GM23338 (cell line): ENCODE data around the gene CHN2. TPM values are rescaled to one million over a fixed set of nuclear protein-coding genes. Genes with fewer than 3 reads are reported as not detected.

ENCODE experiments used
- ATAC-seq: fragments of 200-7000 bp; cut with Tn5 transposase; 3 replicates; pipeline ENCODE4 v1.9.1; 2020
- DNase-seq: peaks from one replicate; pipeline ENCODE4 v3.0.0-alpha.2; 2015; ENCODE audit warnings: low spot score
- H2AFZ ChIP-seq: fragments of 200-600 bp; sonication (generic); 2 replicates; pipeline ENCODE4 v1.8.0; 2016; ENCODE audit warnings: antibody characterized with exemption, mild to moderate bottlenecking, moderate library complexity
- H3F3A ChIP-seq: fragments of 200-600 bp; sonication (generic); replicated peaks from 2 replicates; pipeline ENCODE4 v1.8.0; 2017; ENCODE audit warnings: antibody characterized with exemption, mixed run types, low read depth
- H3K27ac ChIP-seq: fragments of 200-600 bp; sonication (generic); 2 replicates; pipeline ENCODE4 v1.6.1; 2016; ENCODE audit warnings: low read depth
- H3K27me3 ChIP-seq: fragments of 200-600 bp; sonication (generic); 2 replicates; pipeline ENCODE4 v1.8.0; 2016; ENCODE audit warnings: mild to moderate bottlenecking, mixed run types, moderate library complexity; ENCODE audit not compliant: insufficient read depth
- H3K36me3 ChIP-seq: fragments of 200-600 bp; sonication (generic); 2 replicates; pipeline ENCODE4 v1.8.0; 2016; ENCODE audit warnings: mild to moderate bottlenecking; ENCODE audit not compliant: insufficient read depth
- H3K4me1 ChIP-seq: fragments of 200-600 bp; sonication (generic); 2 replicates; pipeline ENCODE4 v1.8.0; 2016; ENCODE audit warnings: mild to moderate bottlenecking, moderate library complexity; ENCODE audit not compliant: insufficient read depth
- H3K4me2 ChIP-seq: fragments of 200-600 bp; sonication (generic); 2 replicates; pipeline ENCODE4 v1.7.1; 2017; ENCODE audit warnings: mixed run types
- H3K4me3 ChIP-seq: fragments of 200-600 bp; sonication (generic); 2 replicates; pipeline ENCODE4 v1.6.1; 2016; ENCODE audit warnings: mixed run types
- H3K79me2 ChIP-seq: fragments of 200-600 bp; sonication (generic); replicated peaks from 2 replicates; pipeline ENCODE4 v1.8.0; 2017; ENCODE audit warnings: mild to moderate bottlenecking; ENCODE audit not compliant: insufficient read depth
- H3K9me2 ChIP-seq: fragments of 200-600 bp; sonication (generic); 2 replicates; pipeline ENCODE4 v1.8.0; 2017; ENCODE audit not compliant: insufficient read depth
- H4K20me1 ChIP-seq: fragments of 200-600 bp; sonication (generic); replicated peaks from 2 replicates; pipeline ENCODE4 v1.8.0; 2017; ENCODE audit warnings: mild to moderate bottlenecking; ENCODE audit not compliant: insufficient read depth
- H3K27ac Mint-ChIP-seq: 2 replicates; pipeline ENCODE4 v1.8.0; 2020; ENCODE audit warnings: inconsistent platforms, mild to moderate bottlenecking, moderate library complexity, mixed read lengths
- H3K27me3 Mint-ChIP-seq: 3 replicates; pipeline ENCODE4 v1.8.0; 2022; ENCODE audit warnings: low read depth, mild to moderate bottlenecking, moderate library complexity, mixed read lengths, inconsistent platforms; ENCODE audit not compliant: insufficient read depth, poor library complexity
- H3K36me3 Mint-ChIP-seq: 3 replicates; pipeline ENCODE4 v1.8.0; 2021; ENCODE audit warnings: low read depth, mild to moderate bottlenecking, inconsistent platforms, moderate library complexity, mixed read lengths
- H3K4me1 Mint-ChIP-seq: 3 replicates; pipeline ENCODE4 v1.8.0; 2020; ENCODE audit warnings: mild to moderate bottlenecking, inconsistent platforms, mixed read lengths
- H3K4me3 Mint-ChIP-seq: 3 replicates; pipeline ENCODE4 v1.8.0; 2021; ENCODE audit warnings: moderate library complexity, mild to moderate bottlenecking, inconsistent platforms, mixed read lengths
- H3K9me3 Mint-ChIP-seq: 3 replicates; pipeline ENCODE4 v1.8.0; 2020; ENCODE audit warnings: moderate library complexity, mild to moderate bottlenecking, inconsistent platforms, mixed read lengths
- CTCF ChIP-seq, 2 experiments: fragments of 200-600 bp in 1 of 2; sonication (generic) in 1 of 2; conservative IDR thresholded peaks; 2 replicates each; pipeline versions ENCODE4 v1.5.1 to v1.6.1; 2016 to 2017; ENCODE audit warnings: antibody characterized with exemption in 2 of 2, low read depth in 2 of 2, mild to moderate bottlenecking in 2 of 2, moderate library complexity in 1 of 2
- EZH2 ChIP-seq: fragments of 200-600 bp; sonication (generic); IDR thresholded peaks from one replicate; pipeline ENCODE4 v1.8.0; 2017; ENCODE audit warnings: antibody characterized with exemption, mild to moderate bottlenecking, low read depth; ENCODE audit not compliant: unreplicated experiment
- EZH2phosphoT487 ChIP-seq: fragments of 200-600 bp; sonication (generic); IDR thresholded peaks from one replicate; pipeline ENCODE4 v1.8.1; 2018; ENCODE audit warnings: antibody characterized with exemption; ENCODE audit not compliant: unreplicated experiment
- NANOG ChIP-seq: IDR thresholded peaks from 2 replicates; pipeline ENCODE4 v1.6.1; 2016; ENCODE audit warnings: antibody characterized with exemption, borderline replicate concordance
- POLR2AphosphoS5 ChIP-seq: IDR thresholded peaks from 2 replicates; pipeline ENCODE4 v1.6.1; 2016; ENCODE audit warnings: antibody characterized with exemption, low read depth
- REST ChIP-seq: IDR thresholded peaks from one replicate; pipeline ENCODE4 v1.6.1; 2018; ENCODE audit warnings: antibody characterized with exemption; ENCODE audit not compliant: unreplicated experiment
- STAT1 ChIP-seq: IDR thresholded peaks from one replicate; pipeline ENCODE4 v1.6.1; 2016; ENCODE audit warnings: antibody characterized with exemption; ENCODE audit not compliant: unreplicated experiment
- ZNF114 ChIP-seq: fragments of 250-450 bp; sonication (Bioruptor Pico); IDR thresholded peaks from 2 replicates; pipeline ENCODE4 v1.5.0; 2020; ENCODE audit warnings: mild to moderate bottlenecking, moderate library complexity
- ZNF331 ChIP-seq: fragments of 250-450 bp; sonication (Bioruptor Pico); IDR thresholded peaks from 2 replicates; pipeline ENCODE4 v1.5.0; 2020; ENCODE audit warnings: low read depth, mild to moderate bottlenecking, moderate library complexity
- polyA plus RNA-seq: library from polyadenylated mRNA; unstranded; fragments of >200 nt; fragmentation: Nextera tagmentation; extraction: Ambion mirVana; gene quantifications from 2 replicates; pipeline ENCODE4 v1.2.1, GENCODE V29; 2016
- total RNA-seq: library from RNA; depleted of rRNA; stranded (reverse); fragments of >200 nt; shearing (Covaris generic); gene quantifications from 2 replicates; pipeline ENCODE4 v1.2.3, GENCODE V29; 2014

CHN2 gene
- total and polyA plus RNA-seq, 2 experiments from 2014 or later, result 6.1 to 7.5 TPM

GRCh38 chr7:29202651-29203069 is 8.1 kb downstream of the CHN2 start:
- DNase-seq (no peak), ATAC-seq (no peak)
- Histone ChIP-seq H3F3A (no peaks in the 10 kb centered on the region), H3K9me2 (no peaks in the 10 kb centered on the region), H3K79me2 (no peaks in the 10 kb centered on the region), H3K4me2 (no peak overlapping the region), H3K27me3 (peaks cover 12% of the 10 kb centered on the region; the same call in 1 of the 2 replicates), H3K4me1 (peaks cover 12% of the 10 kb centered on the region), H2AFZ (no peak overlapping the region), H3K36me3 (no peaks in the 10 kb centered on the region), H4K20me1 (no peaks in the 10 kb centered on the region), H3K27ac (no peak overlapping the region), H3K4me3 (no peak overlapping the region)
- Mint-ChIP-seq H3K27me3 (peaks cover 8% of the 10 kb centered on the region), H3K27ac (no peak overlapping the region), H3K4me1 (peaks cover 14% of the 10 kb centered on the region), H3K36me3 (no peaks in the 10 kb centered on the region), H3K4me3 (no peak overlapping the region), H3K9me3 (no peaks in the 10 kb centered on the region)
- no peak for TF ChIP-seq NANOG
- no peak for TF ChIP-seq ZNF331 (CRISPR knock-in tag)
- no peak for TF ChIP-seq ZNF114 (CRISPR knock-in tag)
- no peak for TF ChIP-seq EZH2phosphoT487
- TF ChIP-seq EZH2, result no peak
- TF ChIP-seq STAT1, result no peak
- no peak for TF ChIP-seq CTCF (conservative IDR thresholded peaks at IDR 0.05; ENCODE audit: low read depth in 2 of 2)

- H3K36me3 ChIP-seq, result no peaks in the 10 kb centered on the region
- Mint-ChIP-seq H3K27me3 (peaks cover 8% of the 10 kb centered on the region), H3K4me1 (peaks cover 13% of the 10 kb centered on the region), H3K36me3 (no peaks in the 10 kb centered on the region), H3K27ac (no peak overlapping the region), H3K9me3 (no peaks in the 10 kb centered on the region), H3K4me3 (no peak overlapping the region)
- 0 out of 2 replicates have a peak overlapping the region, but pooled peaks have one; percentile 1 for H3K4me2 ChIP-seq
- no peak overlapping the region for H3K27ac ChIP-seq
- no peaks in the 10 kb centered on the region for H3K9me2 ChIP-seq
- H4K20me1 ChIP-seq, result no peaks in the 10 kb centered on the region
- H3F3A ChIP-seq, result no peaks in the 10 kb centered on the region
- DNase-seq (peak; percentile 32), ATAC-seq (peak; percentile 90)
- H3K79me2 ChIP-seq, result no peaks in the 10 kb centered on the region
- H3K4me3 ChIP-seq, result no peak overlapping the region
- H2AFZ ChIP-seq, result no peak overlapping the region
- peaks cover 12% of the 10 kb centered on the region for H3K4me1 ChIP-seq
- H3K27me3 ChIP-seq, result 0 out of 2 replicates have a peak, but pooled peaks cover 7% of the 10 kb centered on the region
- TF ChIP-seq EZH2 (no peak), EZH2phosphoT487 (no peak), POLR2AphosphoS5 (no peak), STAT1 (no peak), REST (no peak)
Measured at GRCh38 chr7:29204491-29205272, 10.1 kb downstream of the CHN2 start.
